Neural cell (in vitro differentiated cells): ENCODE measurements around the gene PMPCA. TPM values are rescaled to one million over a fixed set of nuclear protein-coding genes. Genes with fewer than 3 reads are reported as not detected.

Experiments
- H2AFZ ChIP-seq: fragments of 200-600, 300-800 bp; sonication (generic), shearing (Covaris generic); 2 replicates; pipeline ENCODE4 v1.6.0; 2014; ENCODE audit warnings: low read depth, mild to moderate bottlenecking, antibody characterized with exemption, low read length, moderate library complexity
- H3F3A ChIP-seq: fragments of 200-600 bp; shearing (Covaris generic); 2 replicates; pipeline ENCODE4 v1.6.1; 2016; ENCODE audit warnings: mild to moderate bottlenecking, moderate library complexity, mixed read lengths, antibody characterized with exemption, low read length; ENCODE audit not compliant: insufficient read depth, poor library complexity, severe bottlenecking
- H3K27ac ChIP-seq: fragments of 200-600, 300-800 bp; sonication (generic), shearing (Covaris generic); 2 replicates; pipeline ENCODE4 v1.5.1; 2014; ENCODE audit warnings: mild to moderate bottlenecking, low read length, moderate library complexity
- H3K27me3 ChIP-seq: fragments of 300-800, 200-600 bp; sonication (generic), shearing (Covaris generic); 2 replicates; pipeline ENCODE4 v1.6.0; 2014; ENCODE audit warnings: mild to moderate bottlenecking, low read depth, low read length, moderate library complexity; ENCODE audit not compliant: insufficient read depth
- H3K36me3 ChIP-seq: fragments of 300-800, 200-600 bp; sonication (generic), shearing (Covaris generic); 2 replicates; pipeline ENCODE4 v1.5.1; 2014; ENCODE audit warnings: mild to moderate bottlenecking, antibody characterized with exemption, low read length, moderate library complexity; ENCODE audit not compliant: insufficient read depth
- H3K4me2 ChIP-seq: fragments of 300-800, 200-600 bp; sonication (generic), shearing (Covaris generic); 2 replicates; pipeline ENCODE4 v1.6.0; 2014; ENCODE audit warnings: mild to moderate bottlenecking, low read length
- H3K4me3 ChIP-seq: fragments of 300-800, 200-600 bp; sonication (generic), shearing (Covaris generic); 2 replicates; pipeline ENCODE4 v1.5.1; 2014; ENCODE audit warnings: mild to moderate bottlenecking, low read length, moderate library complexity
- H3K79me2 ChIP-seq: fragments of 200-600 bp; shearing (Covaris generic); replicated peaks from 2 replicates; pipeline ENCODE4 v1.6.0; 2014; ENCODE audit warnings: mild to moderate bottlenecking, low read length, moderate library complexity; ENCODE audit not compliant: insufficient read depth
- H3K9ac ChIP-seq: fragments of 300-800, 200-600 bp; sonication (generic), shearing (Covaris generic); 2 replicates; pipeline ENCODE4 v1.6.1; 2016; ENCODE audit warnings: mild to moderate bottlenecking, low read length, mixed read lengths
- H3K9me2 ChIP-seq: fragments of 200-600 bp; shearing (Covaris generic); 2 replicates; pipeline ENCODE4 v1.6.1; 2016; ENCODE audit warnings: mild to moderate bottlenecking, low read length, mixed read lengths; ENCODE audit not compliant: insufficient read depth
- H3K9me3 ChIP-seq: fragments of 200-600, 300-800 bp; sonication (generic), shearing (Covaris generic); 2 replicates; pipeline ENCODE4 v1.6.1; 2016; ENCODE audit warnings: mild to moderate bottlenecking, mixed run types, low read length, moderate library complexity, mixed read lengths
- H4K20me1 ChIP-seq: fragments of 200-600 bp; shearing (Covaris generic); 2 replicates; pipeline ENCODE4 v1.6.1; 2016; ENCODE audit warnings: mild to moderate bottlenecking, mixed run types; ENCODE audit not compliant: insufficient read depth
- EP300 ChIP-seq: fragments of 450-650 bp; conservative IDR thresholded peaks from 2 replicates; pipeline ENCODE4 v1.6.1; 2014; ENCODE audit warnings: antibody characterized with exemption, mild to moderate bottlenecking, moderate library complexity; ENCODE audit not compliant: poor library complexity, severe bottlenecking
- EZH2 ChIP-seq: fragments of 200-600, 300-800 bp; shearing (Covaris generic), sonication (generic); IDR thresholded peaks from 2 replicates; pipeline ENCODE4 v1.6.1; 2014; ENCODE audit warnings: antibody characterized with exemption, low read length, borderline replicate concordance, mild to moderate bottlenecking; ENCODE audit not compliant: insufficient read depth, poor library complexity, severe bottlenecking
- MXI1 ChIP-seq: fragments of 450-650 bp; conservative IDR thresholded peaks from 2 replicates; pipeline ENCODE4 v1.6.1; 2014; ENCODE audit warnings: antibody characterized with exemption, mild to moderate bottlenecking; ENCODE audit not compliant: poor library complexity, severe bottlenecking
- POLR2AphosphoS5 ChIP-seq: IDR thresholded peaks from 2 replicates; pipeline ENCODE4 v1.6.1; 2012
- RAD21 ChIP-seq: fragments of 450-650 bp; conservative IDR thresholded peaks from 2 replicates; pipeline ENCODE4 v1.6.1; 2014; ENCODE audit warnings: antibody characterized with exemption, mild to moderate bottlenecking, moderate library complexity
- SMC3 ChIP-seq: fragments of 450-650 bp; conservative IDR thresholded peaks from 2 replicates; pipeline ENCODE4 v1.6.1; 2014; ENCODE audit warnings: antibody characterized with exemption, mild to moderate bottlenecking, moderate library complexity; ENCODE audit not compliant: poor library complexity
- TAF1 ChIP-seq: IDR thresholded peaks from 2 replicates; pipeline ENCODE4 v1.6.1; 2012; ENCODE audit warnings: low read depth
- polyA plus RNA-seq: library from polyadenylated mRNA; depleted of rRNA; stranded (reverse); fragments of >200 nt; gene quantifications from 2 replicates; pipeline ENCODE4 v1.2.3, GENCODE V29; 2014
- TF ChIP-seq, protein P1 (sequence below): IDR thresholded peaks from 2 replicates; pipeline ENCODE4 v1.6.1; 2012; ENCODE audit warnings: borderline replicate concordance
- TF ChIP-seq, protein P2 (sequence below): fragments of 450-650 bp; IDR thresholded peaks from 2 replicates; pipeline ENCODE4 v1.5.1; 2014; ENCODE audit warnings: antibody characterized with exemption, mild to moderate bottlenecking, moderate library complexity; ENCODE audit not compliant: poor library complexity, severe bottlenecking

Gene PMPCA
- polyA plus RNA-seq, 1 donor from 2014 or later, result 61.3 TPM

DNA sequence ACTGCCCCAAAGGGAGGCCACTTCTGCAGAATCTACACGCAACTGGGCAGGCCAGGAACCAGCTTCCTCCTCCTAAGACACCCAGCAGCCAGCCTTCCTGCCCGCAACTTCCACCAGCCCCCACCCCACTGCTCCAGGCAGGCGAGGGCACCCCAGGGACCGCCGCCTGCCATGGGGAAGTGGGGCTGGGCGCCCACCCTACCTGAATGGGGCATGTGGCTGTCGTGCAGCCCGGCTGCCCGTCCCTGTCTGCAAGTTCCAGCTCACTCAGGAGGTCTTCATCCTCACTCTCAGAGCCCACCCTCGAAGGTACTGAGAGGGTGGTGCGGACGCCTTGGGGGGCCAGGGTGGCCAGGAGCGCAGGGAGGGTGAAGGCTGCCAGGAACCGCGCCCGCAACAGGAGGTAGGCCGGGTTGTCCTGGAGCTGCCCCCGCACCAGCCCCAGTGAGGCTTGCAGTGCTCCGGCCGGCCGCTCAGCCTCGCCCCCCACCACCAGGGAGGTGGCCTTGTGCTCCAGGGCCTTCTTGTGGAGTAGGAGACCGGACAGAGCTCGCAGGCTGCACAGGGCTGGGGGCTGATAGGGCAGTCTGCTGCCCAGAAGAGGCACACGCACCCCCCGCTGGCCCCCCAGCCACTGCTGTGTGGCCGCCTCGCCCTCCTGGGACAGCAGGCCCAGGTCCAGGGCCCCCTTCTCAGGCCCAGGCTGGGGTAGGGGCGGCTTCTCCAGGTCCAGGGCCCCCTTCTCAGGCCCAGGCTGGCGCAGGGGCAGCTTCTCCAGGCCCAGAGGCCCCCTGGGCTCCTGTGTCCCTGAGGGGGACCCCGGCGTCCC is 32.9 kb upstream of the PMPCA start:
- no peaks in the 10 kb centered on the region for H4K20me1 ChIP-seq
- no peaks in the 10 kb centered on the region for H3F3A ChIP-seq
- H3K9me3 ChIP-seq, result no peaks in the 10 kb centered on the region
- no peaks in the 10 kb centered on the region for H3K9me2 ChIP-seq
- no peak overlapping the region for H3K4me3 ChIP-seq
- H2AFZ ChIP-seq, result no peak overlapping the region
- no peak overlapping the region for H3K27ac ChIP-seq
- no peaks in the 10 kb centered on the region for H3K27me3 ChIP-seq
- TF ChIP-seq, protein P1, sequence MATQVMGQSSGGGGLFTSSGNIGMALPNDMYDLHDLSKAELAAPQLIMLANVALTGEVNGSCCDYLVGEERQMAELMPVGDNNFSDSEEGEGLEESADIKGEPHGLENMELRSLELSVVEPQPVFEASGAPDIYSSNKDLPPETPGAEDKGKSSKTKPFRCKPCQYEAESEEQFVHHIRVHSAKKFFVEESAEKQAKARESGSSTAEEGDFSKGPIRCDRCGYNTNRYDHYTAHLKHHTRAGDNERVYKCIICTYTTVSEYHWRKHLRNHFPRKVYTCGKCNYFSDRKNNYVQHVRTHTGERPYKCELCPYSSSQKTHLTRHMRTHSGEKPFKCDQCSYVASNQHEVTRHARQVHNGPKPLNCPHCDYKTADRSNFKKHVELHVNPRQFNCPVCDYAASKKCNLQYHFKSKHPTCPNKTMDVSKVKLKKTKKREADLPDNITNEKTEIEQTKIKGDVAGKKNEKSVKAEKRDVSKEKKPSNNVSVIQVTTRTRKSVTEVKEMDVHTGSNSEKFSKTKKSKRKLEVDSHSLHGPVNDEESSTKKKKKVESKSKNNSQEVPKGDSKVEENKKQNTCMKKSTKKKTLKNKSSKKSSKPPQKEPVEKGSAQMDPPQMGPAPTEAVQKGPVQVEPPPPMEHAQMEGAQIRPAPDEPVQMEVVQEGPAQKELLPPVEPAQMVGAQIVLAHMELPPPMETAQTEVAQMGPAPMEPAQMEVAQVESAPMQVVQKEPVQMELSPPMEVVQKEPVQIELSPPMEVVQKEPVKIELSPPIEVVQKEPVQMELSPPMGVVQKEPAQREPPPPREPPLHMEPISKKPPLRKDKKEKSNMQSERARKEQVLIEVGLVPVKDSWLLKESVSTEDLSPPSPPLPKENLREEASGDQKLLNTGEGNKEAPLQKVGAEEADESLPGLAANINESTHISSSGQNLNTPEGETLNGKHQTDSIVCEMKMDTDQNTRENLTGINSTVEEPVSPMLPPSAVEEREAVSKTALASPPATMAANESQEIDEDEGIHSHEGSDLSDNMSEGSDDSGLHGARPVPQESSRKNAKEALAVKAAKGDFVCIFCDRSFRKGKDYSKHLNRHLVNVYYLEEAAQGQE, result no peak
- TF ChIP-seq EP300, result no peak
- no peak for TF ChIP-seq RAD21
- no peak for TF ChIP-seq EZH2
- TF ChIP-seq SMC3, result no peak
- TF ChIP-seq, protein P2, sequence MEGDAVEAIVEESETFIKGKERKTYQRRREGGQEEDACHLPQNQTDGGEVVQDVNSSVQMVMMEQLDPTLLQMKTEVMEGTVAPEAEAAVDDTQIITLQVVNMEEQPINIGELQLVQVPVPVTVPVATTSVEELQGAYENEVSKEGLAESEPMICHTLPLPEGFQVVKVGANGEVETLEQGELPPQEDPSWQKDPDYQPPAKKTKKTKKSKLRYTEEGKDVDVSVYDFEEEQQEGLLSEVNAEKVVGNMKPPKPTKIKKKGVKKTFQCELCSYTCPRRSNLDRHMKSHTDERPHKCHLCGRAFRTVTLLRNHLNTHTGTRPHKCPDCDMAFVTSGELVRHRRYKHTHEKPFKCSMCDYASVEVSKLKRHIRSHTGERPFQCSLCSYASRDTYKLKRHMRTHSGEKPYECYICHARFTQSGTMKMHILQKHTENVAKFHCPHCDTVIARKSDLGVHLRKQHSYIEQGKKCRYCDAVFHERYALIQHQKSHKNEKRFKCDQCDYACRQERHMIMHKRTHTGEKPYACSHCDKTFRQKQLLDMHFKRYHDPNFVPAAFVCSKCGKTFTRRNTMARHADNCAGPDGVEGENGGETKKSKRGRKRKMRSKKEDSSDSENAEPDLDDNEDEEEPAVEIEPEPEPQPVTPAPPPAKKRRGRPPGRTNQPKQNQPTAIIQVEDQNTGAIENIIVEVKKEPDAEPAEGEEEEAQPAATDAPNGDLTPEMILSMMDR, result no peak
- TF ChIP-seq MXI1, result no peak
- no peak for TF ChIP-seq TAF1
- TF ChIP-seq POLR2AphosphoS5, result no peak
- H3K79me2 ChIP-seq, result no peaks in the 10 kb centered on the region
- no peaks in the 10 kb centered on the region for H3K36me3 ChIP-seq
- H3K9ac ChIP-seq, result no peak overlapping the region
- no peak overlapping the region for H3K4me2 ChIP-seq

DNA sequence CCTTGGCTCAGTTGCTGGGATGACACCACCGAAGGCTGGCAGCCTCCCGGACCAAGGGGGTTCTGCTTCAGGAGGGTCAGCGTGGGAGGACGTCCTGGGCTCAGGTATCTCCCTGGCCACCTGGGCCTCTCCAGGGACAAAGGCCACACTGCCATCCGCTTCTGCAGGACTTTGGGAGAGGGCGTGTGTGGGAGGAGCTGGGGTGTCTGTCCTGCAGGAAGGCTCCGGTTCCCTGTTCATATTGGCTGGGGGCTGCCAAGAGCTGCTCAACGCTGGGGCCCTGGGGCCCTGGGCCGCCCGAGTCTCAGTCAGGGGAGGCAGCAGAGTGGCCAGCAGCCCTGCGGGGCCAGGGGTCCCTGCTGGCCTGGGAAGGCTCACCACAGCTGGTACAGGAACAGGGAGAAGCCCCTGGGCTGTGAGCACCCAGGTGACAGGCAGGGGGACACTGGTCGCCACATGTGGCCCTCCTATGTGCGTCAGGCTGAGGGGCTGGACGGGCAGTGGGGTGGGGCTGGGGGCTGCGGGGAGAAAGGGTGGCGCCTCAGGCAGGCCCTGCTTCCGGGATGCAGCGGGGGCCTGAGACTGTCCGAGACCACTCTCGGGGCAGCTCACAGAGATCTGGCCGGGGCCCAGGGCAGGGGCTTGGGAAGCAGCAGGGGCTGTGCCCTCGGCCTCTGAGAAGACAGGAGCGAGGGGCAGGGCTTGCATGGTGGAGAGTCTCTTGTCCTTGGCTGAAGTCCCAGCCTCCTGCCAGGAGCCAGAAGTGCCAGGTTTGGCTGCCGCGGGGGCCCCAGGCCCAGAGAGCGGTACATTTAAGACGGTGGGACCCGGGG is 32.1 kb upstream of the PMPCA start:
- TF ChIP-seq EP300, result no peak
- no peak overlapping the region for H3K4me3 ChIP-seq
- no peaks in the 10 kb centered on the region for H3K79me2 ChIP-seq
- no peak overlapping the region for H3K4me2 ChIP-seq
- H3K36me3 ChIP-seq, result no peaks in the 10 kb centered on the region
- no peaks in the 10 kb centered on the region for H3K9me2 ChIP-seq
- H3K27me3 ChIP-seq, result no peaks in the 10 kb centered on the region
- H3K9ac ChIP-seq, result no peak overlapping the region
- H3K27ac ChIP-seq, result no peak overlapping the region
- H3F3A ChIP-seq, result no peaks in the 10 kb centered on the region
- no peak overlapping the region for H2AFZ ChIP-seq
- H4K20me1 ChIP-seq, result no peaks in the 10 kb centered on the region
- H3K9me3 ChIP-seq, result no peaks in the 10 kb centered on the region
